Dermis lymphatic vessel endothelial cell (primary cell): ENCODE measurements around the gene FUT9. TPM values are rescaled to one million over a fixed set of nuclear protein-coding genes. Genes with fewer than 3 reads are reported as not detected.

Experiments used
- total RNA-seq: library from RNA; depleted of rRNA; stranded (reverse); fragments of >200 nt; gene quantifications from 2 replicates; pipeline ENCODE4 v1.2.1, GENCODE V29; 2014

FUT9 gene
- total RNA-seq, result not detected in 2 replicates

DNA sequence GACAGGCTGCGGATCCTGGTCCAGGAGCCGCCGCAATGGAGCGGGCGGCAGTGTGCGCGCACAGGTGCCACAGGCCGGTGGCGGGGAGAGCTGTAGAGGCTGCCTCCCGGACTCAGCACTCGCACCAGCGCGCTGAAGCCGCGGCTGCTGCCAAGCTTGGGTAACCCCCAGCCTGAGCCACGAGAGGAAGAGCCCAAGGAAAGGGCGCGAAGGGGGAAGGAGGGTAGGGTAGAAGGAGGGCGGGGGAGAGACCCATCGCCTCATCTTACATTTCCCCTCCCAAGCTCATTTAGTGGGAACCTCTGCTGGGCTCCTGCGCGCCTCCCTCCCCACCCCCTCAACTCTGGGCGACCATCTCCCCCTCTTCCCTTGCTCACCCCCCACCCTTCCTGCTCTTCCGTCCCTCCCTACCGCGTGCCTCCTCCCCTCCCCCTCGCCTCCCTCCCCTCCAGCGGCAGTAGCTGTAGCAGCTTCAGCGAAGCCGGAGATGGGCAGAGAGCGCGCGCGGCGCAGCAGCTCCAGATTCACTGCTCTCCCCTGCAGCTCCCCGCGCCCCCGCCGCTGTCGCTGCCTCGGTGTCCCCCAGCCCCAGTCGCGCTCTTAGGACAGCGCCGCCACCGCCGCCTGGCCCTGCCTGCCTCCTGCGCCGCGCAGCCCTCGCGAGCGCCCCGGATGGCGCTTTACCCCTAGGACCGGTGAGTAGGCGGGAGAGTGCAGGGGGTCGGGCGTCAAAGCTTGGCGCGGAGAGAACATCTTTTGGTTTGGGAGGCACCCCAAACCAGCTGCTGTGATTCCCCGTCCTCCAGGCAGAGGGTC lies at the start of gene FUT9:
FUT9 (plus strand) TSS at position 457 of the 816 bp plus-strand sequence. CDS start 187,182 bp downstream, outside the sequence.

